OCI-LY7 (cell line): ENCODE results near the gene BMAL2. TPM values are rescaled to one million over a fixed set of nuclear protein-coding genes. Genes with fewer than 3 reads are reported as not detected.

Experiments
- BruUV-seq: library from RNA; stranded (reverse); fragments of 400-500 nt; replicated peaks from 2 replicates; lab custom pipeline; 2021; lab: Mats Ljungman, UMichigan
- CTCF ChIA-PET: fragments of 300-600 bp; sonication (Branson Sonifier 250); formaldehyde crosslinking; loops from one replicate; lab custom pipeline; 2022; ENCODE audit warnings: antibody characterized with exemption; ENCODE audit not compliant: unreplicated experiment; lab: Charles Lee
- POLR2A ChIA-PET: fragments of 300-600 bp; sonication (Branson Sonifier 250); formaldehyde crosslinking; loops from one replicate; lab custom pipeline; 2022; ENCODE audit warnings: antibody characterized with exemption; lab: Charles Lee
- DNase-seq: peaks from one replicate; pipeline ENCODE4 v3.0.0-alpha.2; 2015; ENCODE audit warnings: low spot score
- H2AFZ ChIP-seq: fragments of 200-600 bp; sonication (generic), shearing (Covaris generic); 2 replicates; pipeline ENCODE4 v1.6.1; 2014; ENCODE audit warnings: mild to moderate bottlenecking, antibody characterized with exemption, low read length, moderate library complexity
- H3K27ac ChIP-seq: fragments of 200-600 bp; sonication (generic); 2 replicates; pipeline ENCODE4 v1.5.1; 2014; ENCODE audit warnings: mixed run types, low read depth, mild to moderate bottlenecking, moderate library complexity, low read length, inconsistent platforms; ENCODE audit not compliant: poor library complexity, severe bottlenecking
- H3K36me3 ChIP-seq: fragments of 200-600 bp; sonication (generic); 2 replicates; pipeline ENCODE4 v1.6.1; 2014; ENCODE audit warnings: mild to moderate bottlenecking, antibody characterized with exemption, low read length, moderate library complexity, mixed read lengths; ENCODE audit not compliant: insufficient read depth
- H3K4me1 ChIP-seq: fragments of 200-600 bp; sonication (generic); 2 replicates; pipeline ENCODE4 v1.5.1; 2014; ENCODE audit warnings: mild to moderate bottlenecking, low read length; ENCODE audit not compliant: insufficient read depth, poor library complexity, severe bottlenecking
- H3K4me2 ChIP-seq: fragments of 200-600 bp; sonication (generic); 2 replicates; pipeline ENCODE4 v1.6.1; 2014; ENCODE audit warnings: mild to moderate bottlenecking, low read length
- H3K4me3 ChIP-seq: fragments of 200-600 bp; sonication (generic); 2 replicates; pipeline ENCODE4 v1.5.1; 2014; ENCODE audit warnings: mild to moderate bottlenecking, low read depth, low read length; ENCODE audit not compliant: poor library complexity, severe bottlenecking
- H3K79me2 ChIP-seq: fragments of 200-600 bp; sonication (generic); 2 replicates; pipeline ENCODE4 v1.6.1; 2016; ENCODE audit warnings: low read depth, mild to moderate bottlenecking, low read length, moderate library complexity, mixed read lengths; ENCODE audit not compliant: insufficient read depth
- H3K9me2 ChIP-seq: fragments of 200-600 bp; sonication (generic); 2 replicates; pipeline ENCODE4 v1.6.1; 2016; ENCODE audit warnings: mild to moderate bottlenecking, low read length, mixed read lengths; ENCODE audit not compliant: insufficient read depth
- H3K9me3 ChIP-seq: fragments of 200-600 bp; sonication (generic); 2 replicates; pipeline ENCODE4 v1.6.1; 2014; ENCODE audit warnings: mild to moderate bottlenecking, mixed run types, low read length, mixed read lengths
- H4K20me1 ChIP-seq: fragments of 200-600 bp; sonication (generic); 2 replicates; pipeline ENCODE4 v1.6.1; 2014; ENCODE audit warnings: mild to moderate bottlenecking, antibody characterized with exemption, low read length, moderate library complexity, mixed read lengths; ENCODE audit not compliant: insufficient read depth
- CTCF ChIP-seq: fragments of 200-600 bp; sonication (generic); conservative IDR thresholded peaks from 2 replicates; pipeline ENCODE4 v1.5.1; 2014; ENCODE audit warnings: mild to moderate bottlenecking, antibody characterized with exemption, low read length, moderate library complexity, mixed read lengths
- EZH2phosphoT487 ChIP-seq: fragments of 200-600 bp; sonication (generic); IDR thresholded peaks from 2 replicates; pipeline ENCODE4 v1.6.1; 2018; ENCODE audit warnings: low read depth, borderline replicate concordance, mild to moderate bottlenecking, mixed run types, antibody characterized with exemption, low read length, moderate library complexity, mixed read lengths
- intact Hi-C: fragments of 100-400 bp; cut with micrococcal nuclease; formaldehyde crosslinking; loops from one replicate; pipeline ENCODE4 v1.10.0; 2022; ENCODE audit not compliant: unreplicated experiment
- total RNA-seq, 2 experiments: library from RNA; depleted of rRNA in 1 of 2; stranded (reverse); fragments of >200 nt in 1 of 2; shearing (Covaris generic) in 1 of 2; gene quantifications; 2 replicates each; pipeline ENCODE4 v1.2.3, GENCODE V29; 2014 to 2022

BMAL2 gene
- total RNA-seq, 2 experiments from 2014 or later, result 0.06 TPM; not detected in 1

GRCh38 chr12:27338473-27338872, 5.8 kb downstream of the BMAL2 start:
- DNase-seq, result no peak
- Histone ChIP-seq H3K4me2 (no peak overlapping the region), H3K79me2 (no peaks in the 10 kb centered on the region), H3K36me3 (no peaks in the 10 kb centered on the region), H4K20me1 (no peaks in the 10 kb centered on the region), H3K9me3 (no peaks in the 10 kb centered on the region), H3K9me2 (no peaks in the 10 kb centered on the region), H3K4me1 (no peaks in the 10 kb centered on the region), H2AFZ (no peak overlapping the region), H3K4me3 (no peak overlapping the region), H3K27ac (no peak overlapping the region)
- ChIA-PET POLR2A (interaction anchor here (0.7 kb wide), 1 partner anchor 664 kb away, joined by 3 read pairs; no protein-coding TSS in a partner anchor), CTCF (no interaction called here)
- no TSS peak for BruUV-seq
- no peak for TF ChIP-seq CTCF
- intact Hi-C loops, result no loop called here

GRCh38 chr12:27340971-27341370, 8.3 kb downstream of the BMAL2 start:
- POLR2A ChIA-PET, result interaction anchor here (0.7 kb wide), 1 partner anchor 25 kb away, joined by 3 read pairs; no protein-coding TSS in a partner anchor
- CTCF ChIA-PET, result no interaction called here
- no peak overlapping the region for H3K4me3 ChIP-seq

GRCh38 chr12:27342536-27342935, 9.9 kb downstream of the BMAL2 start:
- Histone ChIP-seq H3K79me2 (no peaks in the 10 kb centered on the region), H3K4me1 (no peaks in the 10 kb centered on the region), H3K4me3 (no peak overlapping the region), H3K27ac (no peak overlapping the region), H3K36me3 (no peaks in the 10 kb centered on the region), H2AFZ (no peak overlapping the region), H3K4me2 (no peak overlapping the region), H4K20me1 (no peaks in the 10 kb centered on the region), H3K9me2 (no peaks in the 10 kb centered on the region), H3K9me3 (no peaks in the 10 kb centered on the region)
- intact Hi-C loops, result no loop called here
- BruUV-seq, result no TSS peak
- POLR2A ChIA-PET, result interaction anchor here (0.6 kb wide), 3 partner anchors 12 to 1809 kb away, joined by 3 read pairs; no protein-coding TSS in a partner anchor
- CTCF ChIA-PET, result no interaction called here
- no peak for DNase-seq
- TF ChIP-seq CTCF (no peak), EZH2phosphoT487 (no peak)

More at GRCh38 chr12:27340971-27341370, 8.3 kb downstream of the BMAL2 start:
- Histone ChIP-seq H3K9me2 (no peaks in the 10 kb centered on the region), H3K4me1 (no peaks in the 10 kb centered on the region), H3K36me3 (no peaks in the 10 kb centered on the region), H4K20me1 (no peaks in the 10 kb centered on the region), H3K79me2 (no peaks in the 10 kb centered on the region), H3K4me2 (no peak overlapping the region), H3K27ac (no peak overlapping the region), H2AFZ (no peak overlapping the region), H3K9me3 (no peaks in the 10 kb centered on the region)
- TF ChIP-seq EZH2phosphoT487, result no peak
- TF ChIP-seq CTCF, result no peak
- intact Hi-C loops, result no loop called here
- DNase-seq, result no peak
- BruUV-seq, result no TSS peak
